ENCODE measurements around the gene PRDM13. TPM values are rescaled to one million over a fixed set of nuclear protein-coding genes. Genes with fewer than 3 reads are reported as not detected.
A peak's percentile ranks its signal among the peaks of the same experiment; 100 is the strongest.

PRDM13 gene
- total RNA-seq (not detected), polyA plus RNA-seq (not detected)

DNA sequence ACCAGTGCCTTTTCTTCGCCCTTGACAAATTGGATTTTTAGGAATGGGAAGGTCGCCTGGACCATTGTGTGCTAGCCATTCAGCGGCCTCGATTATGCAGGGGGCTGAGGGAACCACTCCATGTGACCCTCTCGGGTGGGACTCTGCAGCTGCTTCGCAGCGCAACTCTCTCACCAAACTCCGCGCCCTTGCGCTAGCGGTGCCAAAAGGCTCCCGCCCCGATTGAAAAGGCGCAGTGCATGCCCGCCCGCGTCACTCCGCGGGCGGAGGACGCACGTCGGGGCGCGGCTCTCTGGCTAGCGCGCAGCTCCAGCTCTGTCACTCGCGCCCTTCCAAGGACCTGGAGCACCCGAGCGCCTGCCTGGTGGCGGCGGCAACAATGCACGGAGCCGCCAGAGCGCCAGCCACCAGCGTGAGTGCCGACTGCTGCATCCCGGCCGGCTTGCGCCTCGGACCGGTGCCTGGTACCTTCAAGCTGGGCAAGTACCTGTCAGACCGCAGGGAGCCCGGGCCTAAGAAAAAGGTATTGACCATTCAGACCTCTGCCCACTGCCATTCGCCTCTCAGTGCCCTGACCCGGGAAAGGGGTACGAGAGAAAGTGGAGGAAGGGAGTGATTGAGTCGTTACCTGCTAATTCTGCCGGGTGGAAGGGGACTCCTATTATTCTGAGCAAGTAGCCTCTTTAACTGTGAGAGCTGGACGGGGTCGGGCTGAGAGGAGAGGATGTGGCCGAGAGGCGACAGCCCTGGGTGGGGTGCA is at the start of gene PRDM13:
PRDM13 (plus strand) TSS at position 178 of the 760 bp plus-strand sequence; CDS start at position 380, 202 bp downstream.
- Mint-ChIP-seq H3K36me3 (peaks cover 0 to 2% of the 10 kb centered on the region in 2 donors), H3K27me3 (peaks cover 75 to 79% of the 10 kb centered on the region in 2 donors), H3K27ac (peak within 1 kb of the TSS in 4 of 7 donors; percentile 55 to 83 (median 70)), H3K4me3 (peak within 1 kb of the TSS in 6 of 8 donors; percentile 1 to 54 (median 34)), H3K4me1 (peaks cover 17 to 70% (median 44%) of the 10 kb centered on the region in 4 donors), H3K9me3 (peaks cover 0 to 27% (median 9%) of the 10 kb centered on the region in 8 donors)
- Histone ChIP-seq H3K4me1 (ENCODE audit: insufficient read depth, low read length) (peaks cover 56% of the 10 kb centered on the region), H3K9me3 (ENCODE audit: control insufficient read depth in 1 of 2, low read length in 2 of 2) (no peaks in the 10 kb centered on the region), H3K4me3 (ENCODE audit: low read length in 2 of 2) (no peak within 1 kb of the TSS), H3K36me3 (ENCODE audit: insufficient read depth, low read length) (no peaks in the 10 kb centered on the region), H3K27me3 (ENCODE audit: insufficient read depth, low read length) (peaks cover 97% of the 10 kb centered on the region), H3K27ac (ENCODE audit: low read depth, low read length) (no peak within 1 kb of the TSS)
- POLR2A ChIA-PET (ENCODE audit: partially characterized antibody): interaction anchor here (1.8 to 2.4 kb wide), 2 partner anchors 18 to 38 kb away, joined by 4 to 6 read pairs; partner anchors contain the start of gene CCNC
- DNase-seq: no peak
- CTCF ChIA-PET (ENCODE audit: partially characterized antibody): no interaction called here
- intact Hi-C loops (cut with micrococcal nuclease): no loop called here

DNA sequence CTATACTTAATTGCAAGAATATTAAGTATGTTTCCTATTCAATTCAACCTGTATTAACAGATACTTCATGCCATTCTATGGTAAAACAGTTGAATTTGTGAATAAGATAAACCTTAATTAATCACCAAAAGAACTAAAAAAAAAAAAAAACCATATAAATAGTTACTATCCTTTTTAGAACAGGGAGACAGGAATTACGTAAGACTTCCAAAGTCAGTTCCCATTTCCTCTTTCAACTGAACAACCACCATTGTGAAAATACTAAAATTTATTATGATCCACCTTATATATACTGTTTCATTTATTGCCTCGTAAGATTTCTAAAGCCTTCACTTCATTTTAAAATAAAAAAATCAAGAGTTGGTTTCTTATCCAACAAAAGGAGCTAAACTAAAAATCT is 47.6 kb upstream of the PRDM13 start:
- ChIA-PET CTCF (ENCODE audit: partially characterized antibody) (interaction anchor here (0.7 to 1.3 kb wide), 3 partner anchors 9 to 39 kb away, joined by 3 to 4 read pairs (median 4); partner anchors contain the start of gene CCNC), POLR2A (ENCODE audit: partially characterized antibody) (no interaction called here)
- no peak overlapping the region for H3K4me3 ChIP-seq (ENCODE audit: low read length in 2 of 2)
- intact Hi-C loops (cut with micrococcal nuclease): no loop called here
- H3K4me3 Mint-ChIP-seq: no peak overlapping the region
- H3K9me3 ChIP-seq (ENCODE audit: control insufficient read depth in 1 of 2, low read length in 2 of 2): no peaks in the 10 kb centered on the region
- no peaks in the 10 kb centered on the region for H3K4me1 ChIP-seq (ENCODE audit: insufficient read depth, low read length)
- no peak overlapping the region for H3K27ac ChIP-seq (ENCODE audit: low read depth, low read length)
- H3K27me3 Mint-ChIP-seq: no peaks in the 10 kb centered on the region
- H3K36me3 ChIP-seq (ENCODE audit: insufficient read depth, low read length): peaks cover 19% of the 10 kb centered on the region
- peaks cover 0 to 6% (median 0%) of the 10 kb centered on the region in 8 donors for H3K9me3 Mint-ChIP-seq
- no peaks in the 10 kb centered on the region for H3K27me3 ChIP-seq (ENCODE audit: insufficient read depth, low read length)
- H3K27ac Mint-ChIP-seq: no peak overlapping the region
- no peak for DNase-seq
- peaks cover 8 to 14% (median 11%) of the 10 kb centered on the region in 4 donors for H3K4me1 Mint-ChIP-seq
- peaks cover 38 to 58% of the 10 kb centered on the region in 2 donors for H3K36me3 Mint-ChIP-seq

DNA sequence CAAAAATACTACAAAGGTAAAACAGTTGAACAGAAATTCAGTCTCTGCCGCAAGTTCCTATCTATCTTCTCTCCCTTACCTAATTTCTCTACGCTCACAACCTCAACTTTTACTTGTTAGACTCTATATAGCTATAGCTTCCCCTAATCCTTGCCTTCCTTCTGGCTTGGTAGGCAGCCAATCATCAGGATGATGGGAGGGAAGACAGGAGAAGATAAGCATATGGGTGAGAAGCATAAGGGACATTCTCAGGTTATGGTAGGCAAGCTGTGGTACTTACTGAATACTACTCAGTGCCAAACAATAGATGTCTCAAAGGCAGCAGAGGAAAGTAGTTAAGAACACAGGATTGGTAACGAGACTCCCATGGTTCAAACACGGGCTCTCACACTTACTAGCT is 46.0 kb upstream of the PRDM13 start:
- no peaks in the 10 kb centered on the region for H3K27me3 ChIP-seq (ENCODE audit: insufficient read depth, low read length)
- H3K27ac ChIP-seq (ENCODE audit: low read depth, low read length): no peak overlapping the region
- Mint-ChIP-seq H3K9me3 (peaks cover 0 to 3% (median 0%) of the 10 kb centered on the region in 8 donors), H3K36me3 (peaks cover 25 to 44% of the 10 kb centered on the region in 2 donors), H3K27me3 (no peaks in the 10 kb centered on the region), H3K4me3 (no peak overlapping the region), H3K4me1 (peaks cover 13 to 25% (median 14%) of the 10 kb centered on the region in 4 donors), H3K27ac (no peak overlapping the region)
- intact Hi-C loops (cut with micrococcal nuclease): no loop called here
- CTCF ChIA-PET (ENCODE audit: partially characterized antibody): interaction anchor here (1.3 kb wide), 1 partner anchor 28 kb away, joined by 3 read pairs; no protein-coding TSS in a partner anchor
- peaks cover 3% of the 10 kb centered on the region for H3K4me1 ChIP-seq (ENCODE audit: insufficient read depth, low read length)
- H3K9me3 ChIP-seq (ENCODE audit: control insufficient read depth in 1 of 2, low read length in 2 of 2): no peaks in the 10 kb centered on the region
- POLR2A ChIA-PET (ENCODE audit: partially characterized antibody): no interaction called here
- H3K4me3 ChIP-seq (ENCODE audit: low read length in 2 of 2): no peak overlapping the region
- peaks cover 13% of the 10 kb centered on the region for H3K36me3 ChIP-seq (ENCODE audit: insufficient read depth, low read length)
- DNase-seq: no peak

DNA sequence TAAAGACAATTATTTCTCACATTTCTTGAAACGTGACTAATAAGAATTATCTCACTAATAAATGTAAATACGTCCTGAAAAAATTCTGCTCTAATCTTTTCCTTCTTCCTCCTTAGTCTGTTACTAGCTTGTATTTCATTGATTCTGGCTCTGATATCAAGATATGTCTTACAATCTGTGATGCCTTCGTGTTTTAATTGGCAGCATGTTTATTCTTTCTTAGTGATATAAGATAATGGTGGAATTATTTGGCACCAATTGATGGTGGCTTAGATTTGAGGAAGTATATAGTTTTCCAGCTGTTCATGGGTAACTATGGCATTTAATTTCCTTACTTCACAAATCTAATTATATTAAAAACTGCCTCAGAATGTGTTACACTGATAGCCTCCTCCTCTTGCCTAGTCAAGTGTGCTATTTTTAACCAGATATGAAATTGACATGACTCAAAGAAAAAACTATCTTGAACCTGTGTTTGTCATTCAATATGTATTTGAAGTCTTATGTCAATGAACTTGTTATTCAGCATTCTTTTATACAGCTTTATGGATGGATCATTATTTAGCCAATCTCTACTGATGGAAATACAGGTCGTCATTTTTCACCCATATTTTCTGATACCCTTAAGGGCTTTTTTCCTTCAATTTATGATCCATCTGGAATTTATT is 43.4 kb upstream of the PRDM13 start:
- H3K27me3 ChIP-seq (ENCODE audit: insufficient read depth, low read length): no peaks in the 10 kb centered on the region
- Mint-ChIP-seq H3K27ac (no peak overlapping the region), H3K27me3 (no peaks in the 10 kb centered on the region), H3K4me1 (peaks cover 23 to 44% (median 29%) of the 10 kb centered on the region in 4 donors), H3K36me3 (peaks cover 7 to 27% of the 10 kb centered on the region in 2 donors), H3K9me3 (no peaks in the 10 kb centered on the region), H3K4me3 (no peak overlapping the region)
- no peaks in the 10 kb centered on the region for H3K9me3 ChIP-seq (ENCODE audit: control insufficient read depth in 1 of 2, low read length in 2 of 2)
- H3K4me1 ChIP-seq (ENCODE audit: insufficient read depth, low read length): peaks cover 24% of the 10 kb centered on the region
- H3K27ac ChIP-seq (ENCODE audit: low read depth, low read length): no peak overlapping the region
- no peak overlapping the region for H3K4me3 ChIP-seq (ENCODE audit: low read length in 2 of 2)
- H3K36me3 ChIP-seq (ENCODE audit: insufficient read depth, low read length): no peaks in the 10 kb centered on the region
- POLR2A ChIA-PET (ENCODE audit: partially characterized antibody): interaction anchor here (0.9 kb wide), 1 partner anchor 138 kb away, joined by 3 read pairs; the partner anchor contains the start of gene PNISR
- intact Hi-C loops (cut with micrococcal nuclease): no loop called here
- no peak for DNase-seq
- CTCF ChIA-PET (ENCODE audit: partially characterized antibody): interaction anchor here (0.6 to 1.7 kb wide), 2 partner anchors 20 to 43 kb away, joined by 3 to 4 read pairs; no protein-coding TSS in a partner anchor

DNA sequence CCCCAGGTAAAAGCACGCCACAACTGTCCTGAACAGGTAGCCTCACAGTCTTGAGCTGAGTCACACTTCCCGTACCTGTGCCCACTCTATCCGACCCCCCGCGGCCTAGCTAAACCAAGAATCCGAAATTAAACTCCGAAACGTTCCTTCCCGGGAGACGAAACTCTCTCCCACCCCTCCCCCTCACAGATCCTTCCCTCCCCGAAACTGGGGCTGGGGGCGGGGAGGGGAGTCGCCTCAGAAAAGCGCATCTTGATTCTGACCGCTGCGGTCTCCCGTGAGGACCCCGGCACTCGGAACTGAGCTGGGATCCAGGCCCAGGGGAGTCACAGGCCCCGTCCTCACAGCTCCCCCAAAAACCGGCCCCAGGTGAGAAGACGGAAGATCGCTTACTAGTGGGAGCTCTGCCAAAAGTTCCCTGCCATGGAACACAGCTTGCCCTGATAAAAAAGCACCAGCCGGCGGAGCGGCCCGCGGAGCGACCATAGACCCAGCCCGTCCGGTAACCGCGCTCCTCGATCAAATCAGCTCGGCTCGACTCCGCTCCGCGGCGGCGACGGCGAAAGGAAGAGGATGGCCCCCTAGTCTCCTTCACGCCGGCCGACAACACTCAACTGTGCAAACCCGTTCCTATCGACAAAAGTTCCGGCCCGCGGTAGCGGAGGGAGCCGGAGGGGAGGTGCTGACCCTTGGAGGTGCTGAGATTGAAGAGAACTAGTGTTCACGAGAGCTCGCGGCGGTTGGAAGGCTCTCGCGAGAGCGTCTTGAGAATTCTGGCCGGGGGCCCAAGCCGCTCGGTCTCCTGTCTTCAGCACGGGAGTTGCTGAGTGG is 38.3 kb upstream of the PRDM13 start, which contains the start of gene CCNC:
CCNC (minus strand) TSS at position 558 of the 831 bp plus-strand sequence; CDS start at position 425, 133 bp downstream.
- POLR2A ChIA-PET (ENCODE audit: partially characterized antibody): interaction anchor here (0.6 to 2.3 kb wide), 22 partner anchors 8 to 1109 kb away, joined by 3 to 25 read pairs (median 4); partner anchors contain the start of genes COQ3, PNISR and USP45
- DNase-seq: peak; percentile 87 to 89 (median 88)
- intact Hi-C loops (cut with micrococcal nuclease): loop anchor here (1.0 kb wide), 3 partner anchors 48 to 143 kb away; partner anchors contain the start of genes PNISR and USP45
- Histone ChIP-seq H3K4me3 (ENCODE audit: low read length in 2 of 2) (peak within 1 kb of the TSS; percentile 79 to 86), H3K27ac (ENCODE audit: low read depth, low read length) (peak within 1 kb of the TSS; percentile 78), H3K27me3 (ENCODE audit: insufficient read depth, low read length) (no peaks in the 10 kb centered on the region), H3K9me3 (ENCODE audit: control insufficient read depth in 1 of 2, low read length in 2 of 2) (no peaks in the 10 kb centered on the region), H3K4me1 (ENCODE audit: insufficient read depth, low read length) (peaks cover 24% of the 10 kb centered on the region), H3K36me3 (ENCODE audit: insufficient read depth, low read length) (no peaks in the 10 kb centered on the region)
- peak within 1 kb of the TSS; percentile 88 to 98 (median 95) for H3K27ac Mint-ChIP-seq
- H3K4me3 Mint-ChIP-seq: peak within 1 kb of the TSS; percentile 93 to 100 (median 99)
- no peaks in the 10 kb centered on the region for H3K27me3 Mint-ChIP-seq
- peaks cover 0 to 10% of the 10 kb centered on the region in 2 donors for H3K36me3 Mint-ChIP-seq
- H3K9me3 Mint-ChIP-seq: no peaks in the 10 kb centered on the region
- CTCF ChIA-PET (ENCODE audit: partially characterized antibody): interaction anchor here (0.9 to 2.3 kb wide), 14 partner anchors 9 to 177 kb away, joined by 3 to 13 read pairs (median 4); no protein-coding TSS in a partner anchor
- peaks cover 25 to 53% (median 31%) of the 10 kb centered on the region in 4 donors for H3K4me1 Mint-ChIP-seq

DNA sequence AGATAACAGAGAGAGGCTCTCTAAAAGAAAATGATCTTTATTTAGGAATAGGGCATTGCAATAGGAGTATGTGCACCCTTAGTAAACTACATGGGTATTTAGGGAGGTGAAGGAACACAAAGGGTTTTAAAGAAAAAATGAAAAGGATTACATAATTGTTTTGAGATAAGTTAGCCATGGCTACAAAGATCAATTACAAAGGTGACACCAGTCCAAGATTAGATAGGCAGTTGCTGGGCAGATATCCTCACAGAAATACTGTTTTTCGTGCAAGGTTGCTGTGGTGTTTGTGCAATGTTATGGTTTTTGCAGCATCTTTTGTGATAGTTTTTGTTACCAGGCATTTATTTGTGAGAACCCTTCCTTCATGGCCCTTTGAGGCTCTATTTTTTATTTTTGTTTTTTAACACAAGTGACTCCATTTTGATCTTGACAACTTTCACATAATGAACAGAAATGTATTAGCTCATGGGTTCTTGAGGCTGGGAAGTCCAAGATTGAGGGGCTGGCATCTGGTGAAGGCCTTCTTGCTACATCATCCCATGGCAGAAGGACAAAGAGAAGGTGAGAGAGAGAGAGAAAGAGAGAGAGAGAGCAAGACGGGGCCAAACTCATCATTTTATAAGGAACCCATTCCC is 32.5 kb upstream of the PRDM13 start:
- DNase-seq: no peak
- no peaks in the 10 kb centered on the region for H3K9me3 ChIP-seq (ENCODE audit: control insufficient read depth in 1 of 2, low read length in 2 of 2)
- Mint-ChIP-seq H3K27ac (no peak overlapping the region), H3K9me3 (no peaks in the 10 kb centered on the region), H3K4me1 (peaks cover 5 to 22% (median 6%) of the 10 kb centered on the region in 4 donors), H3K36me3 (no peaks in the 10 kb centered on the region), H3K4me3 (peak overlapping the region in 1 of 8 donors; percentile 12), H3K27me3 (peaks cover 2 to 7% of the 10 kb centered on the region in 2 donors)
- no peaks in the 10 kb centered on the region for H3K4me1 ChIP-seq (ENCODE audit: insufficient read depth, low read length)
- H3K27me3 ChIP-seq (ENCODE audit: insufficient read depth, low read length): no peaks in the 10 kb centered on the region
- CTCF ChIA-PET (ENCODE audit: partially characterized antibody): interaction anchor here (1.0 kb wide), 2 partner anchors 9 to 148 kb away, joined by 3 to 5 read pairs; no protein-coding TSS in a partner anchor
- H3K36me3 ChIP-seq (ENCODE audit: insufficient read depth, low read length): no peaks in the 10 kb centered on the region
- H3K4me3 ChIP-seq (ENCODE audit: low read length in 2 of 2): no peak overlapping the region
- intact Hi-C loops (cut with micrococcal nuclease): no loop called here
- POLR2A ChIA-PET (ENCODE audit: partially characterized antibody): interaction anchor here (1.0 kb wide), 1 partner anchor 37 kb away, joined by 4 read pairs; no protein-coding TSS in a partner anchor
- no peak overlapping the region for H3K27ac ChIP-seq (ENCODE audit: low read depth, low read length)

All from CD4-positive, alpha-beta memory T cell (primary cell).